ENCODE measurements around the gene ZNF383. TPM values are rescaled to one million over a fixed set of nuclear protein-coding genes. Genes with fewer than 3 reads are reported as not detected.
A peak's percentile ranks its signal among the peaks of the same experiment; 100 is the strongest.

Gene ZNF383
- total and polyA plus RNA-seq, 10 of the 15 experiments (the other 5 are each of a cell fraction or from before 2014, with no cell fraction given), result 3.3 to 9.0 (median 5.1) TPM

DNA sequence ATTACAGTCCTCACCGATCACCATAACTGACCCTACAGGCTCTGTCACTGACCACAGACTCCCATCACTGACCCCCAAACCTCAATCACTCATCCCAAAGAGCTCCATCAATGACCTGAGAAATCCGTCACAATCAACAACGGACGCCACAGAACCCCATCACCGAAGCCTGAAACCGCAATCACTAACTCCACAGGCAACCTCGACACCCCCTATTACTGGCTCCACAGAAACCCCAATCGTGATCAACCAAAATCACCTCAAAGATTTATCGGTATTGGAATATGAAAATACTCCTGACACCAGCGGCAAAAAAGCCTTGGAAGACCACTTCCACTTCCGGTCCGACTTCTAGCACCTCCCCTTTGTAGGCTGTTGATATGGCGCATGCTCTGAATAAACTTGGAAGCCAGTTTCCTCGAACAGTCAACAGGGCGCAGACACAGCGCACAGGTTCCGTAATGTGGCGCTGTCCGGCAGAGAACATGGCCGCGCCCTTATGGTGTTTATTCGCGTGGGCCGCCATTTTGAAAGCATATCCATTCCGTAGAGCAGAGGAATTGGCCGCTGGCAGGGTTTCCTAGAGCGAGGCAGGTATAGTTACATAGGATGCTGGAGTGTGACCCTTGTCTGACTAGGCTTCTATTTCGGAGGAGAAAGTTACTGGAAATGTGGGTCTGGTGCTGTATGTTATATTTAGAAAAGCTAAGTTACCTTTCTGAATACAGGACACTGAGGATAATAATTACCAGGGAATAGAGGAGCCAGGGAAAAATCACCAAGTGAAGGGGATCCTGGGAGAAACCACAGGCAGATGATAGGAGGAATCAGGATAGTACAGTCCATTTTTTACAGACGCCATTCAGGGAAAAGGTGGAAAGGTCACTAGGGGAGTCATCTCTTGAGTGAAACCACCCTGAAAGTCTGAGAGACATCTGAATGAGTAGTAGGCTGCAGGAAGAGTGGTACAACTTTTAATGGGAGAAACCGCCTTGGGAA is 45.3 kb upstream of the ZNF383 start, which contains the start of gene ZNF585A:
Gene ZNF585A, minus strand, starts transcription at position 328 of the 999 bp plus-strand sequence. CDS start 2,785 bp downstream, outside the sequence.
- DNase-seq (ENCODE audit: low read depth, low spot score) (peak; percentile 92), FAIRE-seq (peak; percentile 100), ATAC-seq (peak; percentile 100)
- Histone ChIP-seq H4K20me1 (ENCODE audit: control insufficient read depth, insufficient read depth) (no peaks in the 10 kb centered on the region), H3K4me2 (ENCODE audit: control insufficient read depth, insufficient read depth) (peak within 1 kb of the TSS; percentile 76), H3K36me3 (ENCODE audit: control insufficient read depth in 2 of 2, insufficient read depth in 2 of 2, low read length in 1 of 2) (peaks cover 0 to 7% of the 10 kb centered on the region in 2 experiments; a peak in 2 of 4 replicates), H3K27me3 (replicated peaks in 1 of 2; ENCODE audit: control insufficient read depth in 2 of 2, insufficient read depth in 2 of 2, low read length in 1 of 2) (no peaks in the 10 kb centered on the region), H3K4me3 (peak within 1 kb of the TSS; percentile 89), H3K9ac (ENCODE audit: control insufficient read depth, insufficient read depth, low read length) (peak within 1 kb of the TSS; percentile 88), H3K9me3 (replicated peaks; ENCODE audit: control insufficient read depth, insufficient read depth, low read length) (peaks cover 15% of the 10 kb centered on the region), H2AFZ (ENCODE audit: control insufficient read depth, low read depth, low read length) (peak within 1 kb of the TSS; percentile 98), H3K4me1 (ENCODE audit: control insufficient read depth, insufficient read depth, low read length) (no peaks in the 10 kb centered on the region), H3K79me2 (ENCODE audit: control insufficient read depth, insufficient read depth, low read length) (peaks cover 2% of the 10 kb centered on the region; the same call in 1 of the 2 replicates), H3K27ac (ENCODE audit: control insufficient read depth, insufficient read depth) (peak within 1 kb of the TSS; percentile 82)
- no TSS peak for BruUV-seq (replicated peaks)
- intact Hi-C loops (cut with micrococcal nuclease; ENCODE audit: unreplicated experiment), result loop anchor here (5.0 kb wide), 2 partner anchors 45 to 95 kb away; partner anchors contain the start of genes ZNF383 and ZNF420
- 8% methylated on average over 30 of the region's 30 CpGs for WGBS (ENCODE audit: insufficient coverage, insufficient replicate concordance, low lambda C conversion rate, missing lambda C conversion rate)
- ChIA-PET POLR2A (interaction anchor here (0.6 to 0.7 kb wide), 2 partner anchors 38 to 408 kb away, joined by 3 read pairs; partner anchors contain the start of gene ZNF585B), SMC1A (ENCODE audit: uncharacterized antibody, unreplicated experiment) (interaction anchor here (1.2 kb wide), 1 partner anchor 98 kb away, joined by 3 read pairs; no protein-coding TSS in a partner anchor), RAD21 (ENCODE audit: unreplicated experiment) (no interaction called here), CTCF (no interaction called here)
- in situ Hi-C loops (cut with MboI), result no loop called here
- no peak for TF ChIP-seq KDM1A (IDR thresholded peaks at IDR 0.05; ENCODE audit: borderline replicate concordance)
- peak; percentile 97 for TF ChIP-seq RCOR1 (conservative IDR thresholded peaks at IDR 0.05; ENCODE audit: low read depth, low read length)
- TF ChIP-seq, protein P1, sequence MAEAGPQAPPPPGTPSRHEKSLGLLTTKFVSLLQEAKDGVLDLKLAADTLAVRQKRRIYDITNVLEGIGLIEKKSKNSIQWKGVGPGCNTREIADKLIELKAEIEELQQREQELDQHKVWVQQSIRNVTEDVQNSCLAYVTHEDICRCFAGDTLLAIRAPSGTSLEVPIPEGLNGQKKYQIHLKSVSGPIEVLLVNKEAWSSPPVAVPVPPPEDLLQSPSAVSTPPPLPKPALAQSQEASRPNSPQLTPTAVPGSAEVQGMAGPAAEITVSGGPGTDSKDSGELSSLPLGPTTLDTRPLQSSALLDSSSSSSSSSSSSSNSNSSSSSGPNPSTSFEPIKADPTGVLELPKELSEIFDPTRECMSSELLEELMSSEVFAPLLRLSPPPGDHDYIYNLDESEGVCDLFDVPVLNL (IDR thresholded peaks at IDR 0.05; ENCODE audit: low read depth, low read length), result no peak
- TF ChIP-seq, protein P2, sequence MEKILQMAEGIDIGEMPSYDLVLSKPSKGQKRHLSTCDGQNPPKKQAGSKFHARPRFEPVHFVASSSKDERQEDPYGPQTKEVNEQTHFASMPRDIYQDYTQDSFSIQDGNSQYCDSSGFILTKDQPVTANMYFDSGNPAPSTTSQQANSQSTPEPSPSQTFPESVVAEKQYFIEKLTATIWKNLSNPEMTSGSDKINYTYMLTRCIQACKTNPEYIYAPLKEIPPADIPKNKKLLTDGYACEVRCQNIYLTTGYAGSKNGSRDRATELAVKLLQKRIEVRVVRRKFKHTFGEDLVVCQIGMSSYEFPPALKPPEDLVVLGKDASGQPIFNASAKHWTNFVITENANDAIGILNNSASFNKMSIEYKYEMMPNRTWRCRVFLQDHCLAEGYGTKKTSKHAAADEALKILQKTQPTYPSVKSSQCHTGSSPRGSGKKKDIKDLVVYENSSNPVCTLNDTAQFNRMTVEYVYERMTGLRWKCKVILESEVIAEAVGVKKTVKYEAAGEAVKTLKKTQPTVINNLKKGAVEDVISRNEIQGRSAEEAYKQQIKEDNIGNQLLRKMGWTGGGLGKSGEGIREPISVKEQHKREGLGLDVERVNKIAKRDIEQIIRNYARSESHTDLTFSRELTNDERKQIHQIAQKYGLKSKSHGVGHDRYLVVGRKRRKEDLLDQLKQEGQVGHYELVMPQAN (conservative IDR thresholded peaks at IDR 0.05), result no peak
- no peak for TF ChIP-seq HDAC2 (IDR thresholded peaks at IDR 0.05)
- 0 out of 2 replicates have a peak, but pooled peaks have one; percentile 37 for TF ChIP-seq WRNIP1 (IDR thresholded peaks at IDR 0.05; ENCODE audit: borderline replicate concordance, low read depth, low read length)
- TF ChIP-seq, protein P3, sequence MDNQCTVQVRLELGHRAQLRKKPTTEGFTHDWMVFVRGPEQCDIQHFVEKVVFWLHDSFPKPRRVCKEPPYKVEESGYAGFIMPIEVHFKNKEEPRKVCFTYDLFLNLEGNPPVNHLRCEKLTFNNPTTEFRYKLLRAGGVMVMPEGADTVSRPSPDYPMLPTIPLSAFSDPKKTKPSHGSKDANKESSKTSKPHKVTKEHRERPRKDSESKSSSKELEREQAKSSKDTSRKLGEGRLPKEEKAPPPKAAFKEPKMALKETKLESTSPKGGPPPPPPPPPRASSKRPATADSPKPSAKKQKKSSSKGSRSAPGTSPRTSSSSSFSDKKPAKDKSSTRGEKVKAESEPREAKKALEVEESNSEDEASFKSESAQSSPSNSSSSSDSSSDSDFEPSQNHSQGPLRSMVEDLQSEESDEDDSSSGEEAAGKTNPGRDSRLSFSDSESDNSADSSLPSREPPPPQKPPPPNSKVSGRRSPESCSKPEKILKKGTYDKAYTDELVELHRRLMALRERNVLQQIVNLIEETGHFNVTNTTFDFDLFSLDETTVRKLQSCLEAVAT (IDR thresholded peaks at IDR 0.05), result peak; percentile 90
- TF ChIP-seq JUNB (IDR thresholded peaks at IDR 0.05), result no peak
- no peak for TF ChIP-seq MYB (IDR thresholded peaks at IDR 0.05; ENCODE audit: borderline replicate concordance, low read depth, low read length)
- peak; percentile 87 for TF ChIP-seq IKZF1 (conservative IDR thresholded peaks at IDR 0.05)
- TF ChIP-seq PAX8 (IDR thresholded peaks at IDR 0.05), result no peak
- TF ChIP-seq RBBP5 (conservative IDR thresholded peaks at IDR 0.05), result no peak
- peak; percentile 87; the same call in 1 of the 2 replicates for TF ChIP-seq STAT1 (conservative IDR thresholded peaks at IDR 0.05)
- TF ChIP-seq, protein P4, sequence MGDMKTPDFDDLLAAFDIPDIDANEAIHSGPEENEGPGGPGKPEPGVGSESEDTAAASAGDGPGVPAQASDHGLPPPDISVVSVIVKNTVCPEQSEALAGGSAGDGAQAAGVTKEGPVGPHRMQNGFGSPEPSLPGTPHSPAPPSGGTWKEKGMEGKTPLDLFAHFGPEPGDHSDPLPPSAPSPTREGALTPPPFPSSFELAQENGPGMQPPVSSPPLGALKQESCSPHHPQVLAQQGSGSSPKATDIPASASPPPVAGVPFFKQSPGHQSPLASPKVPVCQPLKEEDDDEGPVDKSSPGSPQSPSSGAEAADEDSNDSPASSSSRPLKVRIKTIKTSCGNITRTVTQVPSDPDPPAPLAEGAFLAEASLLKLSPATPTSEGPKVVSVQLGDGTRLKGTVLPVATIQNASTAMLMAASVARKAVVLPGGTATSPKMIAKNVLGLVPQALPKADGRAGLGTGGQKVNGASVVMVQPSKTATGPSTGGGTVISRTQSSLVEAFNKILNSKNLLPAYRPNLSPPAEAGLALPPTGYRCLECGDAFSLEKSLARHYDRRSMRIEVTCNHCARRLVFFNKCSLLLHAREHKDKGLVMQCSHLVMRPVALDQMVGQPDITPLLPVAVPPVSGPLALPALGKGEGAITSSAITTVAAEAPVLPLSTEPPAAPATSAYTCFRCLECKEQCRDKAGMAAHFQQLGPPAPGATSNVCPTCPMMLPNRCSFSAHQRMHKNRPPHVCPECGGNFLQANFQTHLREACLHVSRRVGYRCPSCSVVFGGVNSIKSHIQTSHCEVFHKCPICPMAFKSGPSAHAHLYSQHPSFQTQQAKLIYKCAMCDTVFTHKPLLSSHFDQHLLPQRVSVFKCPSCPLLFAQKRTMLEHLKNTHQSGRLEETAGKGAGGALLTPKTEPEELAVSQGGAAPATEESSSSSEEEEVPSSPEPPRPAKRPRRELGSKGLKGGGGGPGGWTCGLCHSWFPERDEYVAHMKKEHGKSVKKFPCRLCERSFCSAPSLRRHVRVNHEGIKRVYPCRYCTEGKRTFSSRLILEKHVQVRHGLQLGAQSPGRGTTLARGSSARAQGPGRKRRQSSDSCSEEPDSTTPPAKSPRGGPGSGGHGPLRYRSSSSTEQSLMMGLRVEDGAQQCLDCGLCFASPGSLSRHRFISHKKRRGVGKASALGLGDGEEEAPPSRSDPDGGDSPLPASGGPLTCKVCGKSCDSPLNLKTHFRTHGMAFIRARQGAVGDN (IDR thresholded peaks at IDR 0.05), result no peak
